Activated CD4-positive, alpha-beta T cell treated with anti-CD3 and anti-CD28 coated beads, Interleukin-2, amount 50 U/mL, for 1 hour (primary cell): ENCODE results near the gene CTU2.

Source experiments
- DNase-seq: peaks from one replicate; pipeline ENCODE4 v3.0.0-alpha.2; 2020

The CTU2 gene

DNA sequence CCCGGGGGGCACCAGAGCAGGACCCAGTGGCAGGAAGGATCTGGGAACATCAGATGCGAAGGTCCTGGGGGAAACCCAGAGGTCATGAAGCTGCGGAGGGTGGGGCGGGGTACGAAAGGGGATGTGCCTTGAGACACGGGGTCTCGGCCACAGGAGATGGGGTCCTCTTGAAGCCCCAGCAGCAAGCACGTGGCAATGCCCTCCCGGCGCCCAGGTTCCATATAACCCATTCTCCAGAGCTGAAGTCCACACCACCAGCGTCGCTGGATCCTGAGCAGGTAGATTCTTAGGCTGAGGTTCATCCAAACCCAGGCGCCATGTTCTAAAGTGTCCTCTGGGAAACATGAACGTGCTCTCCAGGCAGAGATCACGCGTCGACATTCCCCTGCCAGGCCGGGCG, 57.8 kb downstream of the CTU2 start:
- DNase-seq: no peak

DNA sequence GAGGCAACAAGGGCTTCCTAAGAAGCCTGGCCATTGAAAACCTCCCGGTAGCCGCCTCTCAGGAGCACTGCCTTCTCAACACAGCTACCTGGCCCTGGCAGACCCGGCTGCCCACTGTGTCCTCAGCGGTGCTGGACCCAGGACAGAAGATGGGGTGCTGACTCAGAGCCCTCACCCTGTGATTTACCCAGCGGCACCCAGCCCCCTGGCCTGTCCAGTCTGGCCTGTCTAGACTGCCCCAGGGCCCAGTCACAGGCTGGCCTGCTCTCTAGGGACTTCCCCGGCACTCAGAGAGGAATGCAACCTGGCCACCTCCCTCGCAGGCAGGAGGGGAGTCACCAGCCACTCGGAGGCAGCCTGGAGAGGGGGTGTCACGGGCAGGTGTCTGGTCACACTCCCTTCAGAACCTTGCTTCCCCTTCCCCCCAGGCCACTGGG, 58.6 kb downstream of the CTU2 start:
- DNase-seq: no peak
